B cell (primary cell): ENCODE data around the gene FTCD. TPM values are rescaled to one million over a fixed set of nuclear protein-coding genes. Genes with fewer than 3 reads are reported as not detected.

Experiments used
- ATAC-seq: fragments of 200-7000 bp; cut with Tn5 transposase; one replicate; pipeline ENCODE4 v1.10.0; 2021; ENCODE audit warnings: low read depth, mild to moderate bottlenecking, moderate number of reproducible peaks, moderate library complexity
- CTCF ChIA-PET: fragments of 350-600 bp; sonication (Branson Sonifier 250); formaldehyde crosslinking; loops from one replicate; lab custom pipeline; 2021; ENCODE audit warnings: antibody characterized with exemption, inconsistent platforms; lab: Charles Lee
- POLR2A ChIA-PET: fragments of 350-600 bp; sonication (Branson Sonifier 250); formaldehyde crosslinking; loops from one replicate; lab custom pipeline; 2021; ENCODE audit warnings: antibody characterized with exemption; lab: Charles Lee
- DNase-seq: peaks from one replicate; pipeline ENCODE4 v3.0.0; 2013
- H2AFZ ChIP-seq: 2 replicates; pipeline ENCODE4 v1.6.1; 2012; ENCODE audit warnings: mild to moderate bottlenecking, low read depth, low read length; ENCODE audit not compliant: insufficient read depth, poor library complexity, severe bottlenecking
- H3K27ac ChIP-seq, 2 donors: 1 replicate in 1 of 2; 2 replicates in 1 of 2; pipeline ENCODE4 v1.5.1; 2012 to 2013; ENCODE audit warnings: low read length in 2 of 2, mild to moderate bottlenecking in 2 of 2, moderate library complexity in 1 of 2
- H3K27me3 ChIP-seq, 4 experiments: fragments of 200-600 bp in 1 of 4; sonication (generic) in 1 of 4; replicated peaks in 1 of 4; 1 replicate in 2 of 4; 2 replicates in 2 of 4; pipeline versions ENCODE4 v1.6.1 to v1.7.0; 2013 to 2016; ENCODE audit warnings: low read length in 3 of 4, mild to moderate bottlenecking in 2 of 4, mixed read lengths in 1 of 4, moderate library complexity in 1 of 4; ENCODE audit not compliant: insufficient read depth in 4 of 4, control insufficient read depth in 3 of 4; ENCODE audit errors: control extremely low read depth in 1 of 4
- H3K36me3 ChIP-seq, 2 experiments: replicated peaks in 1 of 2; 1 replicate in 1 of 2; 2 replicates in 1 of 2; pipeline versions ENCODE4 v1.6.1 to v1.7.1; 2013; ENCODE audit warnings: low read length in 1 of 2; ENCODE audit not compliant: insufficient read depth in 2 of 2, control insufficient read depth in 1 of 2; ENCODE audit errors: control extremely low read depth in 1 of 2, extremely low read depth in 1 of 2
- H3K4me1 ChIP-seq, 2 donors: fragments of 200-600 bp in 1 of 2; sonication (generic) in 1 of 2; 1 replicate in 1 of 2; 2 replicates in 1 of 2; pipeline versions ENCODE4 v1.5.1 to v1.6.1; 2013 to 2017; ENCODE audit warnings: low read length in 2 of 2; ENCODE audit not compliant: control insufficient read depth in 2 of 2, insufficient read depth in 2 of 2
- H3K4me2 ChIP-seq: replicated peaks from 2 replicates; pipeline ENCODE3; 2012; ENCODE audit warnings: mild to moderate bottlenecking, low read depth, low read length; ENCODE audit not compliant: poor library complexity, severe bottlenecking
- H3K4me3 ChIP-seq, 5 experiments: fragments of 200-600 bp in 1 of 5; sonication (generic) in 1 of 5; 1 replicate in 3 of 5; 2 replicates in 2 of 5; pipeline versions ENCODE4 v1.5.1 to v1.7.0; 2011 to 2016; ENCODE audit warnings: low read length in 4 of 5, mild to moderate bottlenecking in 4 of 5, low read depth in 2 of 5, control low read depth in 1 of 5, moderate library complexity in 1 of 5; ENCODE audit not compliant: insufficient read depth in 1 of 5; ENCODE audit errors: control extremely low read depth in 1 of 5, extremely low read depth in 1 of 5
- H3K79me2 ChIP-seq: fragments of 200-600 bp; sonication (generic); one replicate; pipeline ENCODE4 v1.6.0; 2016; ENCODE audit warnings: low read length; ENCODE audit not compliant: control insufficient read depth, insufficient read depth
- H3K9ac ChIP-seq: fragments of 200-600 bp; sonication (generic); 2 replicates; pipeline ENCODE4 v1.6.1; 2017; ENCODE audit warnings: mild to moderate bottlenecking, low read length, moderate library complexity
- H3K9me3 ChIP-seq, 3 donors: one replicate each; pipeline versions ENCODE4 v1.6.1 to v1.7.1; 2013; ENCODE audit warnings: low read length in 2 of 3; ENCODE audit not compliant: control insufficient read depth in 2 of 3, insufficient read depth in 1 of 3; ENCODE audit errors: control extremely low read depth in 1 of 3
- H4K20me1 ChIP-seq: 2 replicates; pipeline ENCODE4 v1.6.0; 2012; ENCODE audit warnings: mild to moderate bottlenecking, low read length; ENCODE audit not compliant: insufficient read depth, control insufficient read depth, poor library complexity, severe bottlenecking
- H3K27ac Mint-ChIP-seq: one replicate; pipeline ENCODE4 v1.8.0; 2021; ENCODE audit warnings: mixed read lengths
- H3K27me3 Mint-ChIP-seq: one replicate; pipeline ENCODE4 v1.8.0; 2021; ENCODE audit warnings: mixed read lengths
- H3K4me1 Mint-ChIP-seq: one replicate; pipeline ENCODE4 v1.8.0; 2021; ENCODE audit warnings: mixed read lengths
- H3K4me3 Mint-ChIP-seq: one replicate; pipeline ENCODE4 v1.8.0; 2021; ENCODE audit warnings: mixed read lengths
- H3K9me3 Mint-ChIP-seq: one replicate; pipeline ENCODE4 v1.8.0; 2022; ENCODE audit warnings: mixed read lengths; ENCODE audit not compliant: insufficient read depth
- EZH2 ChIP-seq: IDR thresholded peaks from 2 replicates; pipeline ENCODE4 v1.6.1; 2012; ENCODE audit warnings: borderline replicate concordance, low read depth, mild to moderate bottlenecking, moderate library complexity, low read length; ENCODE audit not compliant: insufficient read depth, poor library complexity, severe bottlenecking
- WGBS: methylation state at CpG from one replicate; pipeline ENCODE4 v1.1.5; 2013; ENCODE audit warnings: missing lambda C conversion rate; ENCODE audit not compliant: insufficient coverage; 5-methylcytosine and 5-hydroxymethylcytosine counted together
- intact Hi-C: fragments of 100-400 bp; cut with micrococcal nuclease; formaldehyde crosslinking; loops from one replicate; pipeline ENCODE4 v1.10.0; 2022
- polyA plus RNA-seq: library from polyadenylated mRNA; depleted of rRNA; stranded (reverse); fragments of >200 nt; gene quantifications from 2 replicates; pipeline ENCODE4 v1.2.3, GENCODE V29; 2012
- total RNA-seq, 2 donors: library from RNA; stranded (reverse); fragments of 120-200 nt in 1 of 2; gene quantifications; 1 replicate in 1 of 2; 2 replicates in 1 of 2; pipeline versions ENCODE4 v1.2.3 to v1.2.4, GENCODE V29; 2013 to 2022
- TF ChIP-seq, protein P1 (sequence below): fragments of 200-600 bp; IDR thresholded peaks from one replicate; pipeline ENCODE4 v1.8.0; 2022; ENCODE audit warnings: antibody characterized with exemption, mild to moderate bottlenecking

Gene FTCD
- total and polyA plus RNA-seq, 2 donors (not counting 1 experiment from before 2014, with no cell fraction given): 0.22 to 0.39 TPM

DNA sequence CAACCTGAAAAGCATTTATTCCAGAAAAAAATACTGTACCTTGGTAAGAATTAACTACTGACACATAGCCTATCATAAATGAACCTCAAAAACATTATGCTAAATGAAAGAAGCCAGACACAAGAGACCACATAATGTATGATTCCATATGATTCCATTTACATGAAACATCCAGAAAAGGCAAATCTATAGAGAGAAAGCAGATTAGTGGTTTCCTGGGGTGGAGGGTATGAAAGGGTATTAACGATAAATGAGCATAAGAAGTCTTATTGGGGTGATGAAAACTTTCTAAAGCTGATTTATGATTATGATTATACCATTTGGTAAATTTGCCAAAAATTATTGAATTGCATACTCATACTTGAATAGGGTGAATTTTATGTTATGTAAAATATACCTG, 67.7 kb downstream of the FTCD start:
- CTCF ChIA-PET: no interaction called here
- no peak overlapping the region for H2AFZ ChIP-seq
- ATAC-seq: no peak
- POLR2A ChIA-PET: no interaction called here
- H3K27ac ChIP-seq: no peak overlapping the region
- no peak overlapping the region for H3K9ac ChIP-seq
- no peaks in the 10 kb centered on the region for H3K4me1 ChIP-seq
- Mint-ChIP-seq H3K9me3 (peaks cover 18% of the 10 kb centered on the region), H3K4me1 (no peaks in the 10 kb centered on the region), H3K27ac (no peak overlapping the region), H3K27me3 (no peaks in the 10 kb centered on the region), H3K4me3 (no peak overlapping the region)
- TF ChIP-seq EZH2: no peak
- TF ChIP-seq, protein P1, sequence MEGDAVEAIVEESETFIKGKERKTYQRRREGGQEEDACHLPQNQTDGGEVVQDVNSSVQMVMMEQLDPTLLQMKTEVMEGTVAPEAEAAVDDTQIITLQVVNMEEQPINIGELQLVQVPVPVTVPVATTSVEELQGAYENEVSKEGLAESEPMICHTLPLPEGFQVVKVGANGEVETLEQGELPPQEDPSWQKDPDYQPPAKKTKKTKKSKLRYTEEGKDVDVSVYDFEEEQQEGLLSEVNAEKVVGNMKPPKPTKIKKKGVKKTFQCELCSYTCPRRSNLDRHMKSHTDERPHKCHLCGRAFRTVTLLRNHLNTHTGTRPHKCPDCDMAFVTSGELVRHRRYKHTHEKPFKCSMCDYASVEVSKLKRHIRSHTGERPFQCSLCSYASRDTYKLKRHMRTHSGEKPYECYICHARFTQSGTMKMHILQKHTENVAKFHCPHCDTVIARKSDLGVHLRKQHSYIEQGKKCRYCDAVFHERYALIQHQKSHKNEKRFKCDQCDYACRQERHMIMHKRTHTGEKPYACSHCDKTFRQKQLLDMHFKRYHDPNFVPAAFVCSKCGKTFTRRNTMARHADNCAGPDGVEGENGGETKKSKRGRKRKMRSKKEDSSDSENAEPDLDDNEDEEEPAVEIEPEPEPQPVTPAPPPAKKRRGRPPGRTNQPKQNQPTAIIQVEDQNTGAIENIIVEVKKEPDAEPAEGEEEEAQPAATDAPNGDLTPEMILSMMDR: no peak
- WGBS: no CpG with 5 or more reads among the region's 1 CpG
- no peaks in the 10 kb centered on the region for H3K79me2 ChIP-seq
- H3K9me3 ChIP-seq: peaks cover 4 to 27% (median 8%) of the 10 kb centered on the region in 3 donors
- H3K27me3 ChIP-seq: no peaks in the 10 kb centered on the region
- H4K20me1 ChIP-seq: no peaks in the 10 kb centered on the region
- DNase-seq: no peak
- no peak overlapping the region for H3K4me3 ChIP-seq
- H3K4me2 ChIP-seq: no peak overlapping the region
- H3K36me3 ChIP-seq: no peaks in the 10 kb centered on the region
- intact Hi-C loops: no loop called here

Other genes with a start within 250 kb of the FTCD start
- 0.44 and 0.67 TPM in 2 replicates for gene COL6A1, start 173.8 kb downstream of the FTCD start, total RNA-seq
- 0.39 and 2.6 TPM in 2 replicates for gene COL6A1, start 173.8 kb downstream of the FTCD start, polyA plus RNA-seq
- gene COL6A2, start 57.5 kb downstream of the FTCD start, total RNA-seq: 1.8 and 2.1 TPM in 2 replicates
- gene COL6A2, start 57.5 kb downstream of the FTCD start, polyA plus RNA-seq: 1.2 and 2.1 TPM in 2 replicates
- 9.7 and 11.4 TPM in 2 replicates for gene SPATC1L, start 28.9 kb upstream of the FTCD start, total RNA-seq
- gene SPATC1L, start 28.9 kb upstream of the FTCD start, polyA plus RNA-seq: 7.3 and 15.4 TPM in 2 replicates
- 58.1 and 68.0 TPM in 2 replicates for gene LSS, start 73.2 kb upstream of the FTCD start, total RNA-seq
- 28.8 and 30.2 TPM in 2 replicates for gene LSS, start 73.2 kb upstream of the FTCD start, polyA plus RNA-seq
- gene MCM3AP, start 130.0 kb upstream of the FTCD start, total RNA-seq: 180 and 194 TPM in 2 replicates
- gene MCM3AP, start 130.0 kb upstream of the FTCD start, polyA plus RNA-seq: 61.7 and 88.2 TPM in 2 replicates
- gene YBEY, start 130.8 kb upstream of the FTCD start, total RNA-seq: 15.0 and 18.1 TPM in 2 replicates
- 16.5 and 21.6 TPM in 2 replicates for gene YBEY, start 130.8 kb upstream of the FTCD start, polyA plus RNA-seq
- gene C21orf58, start 168.3 kb upstream of the FTCD start, total RNA-seq: 9.3 and 9.5 TPM in 2 replicates
- 5.0 and 6.3 TPM in 2 replicates for gene C21orf58, start 168.3 kb upstream of the FTCD start, polyA plus RNA-seq
- 47.6 and 58.1 TPM in 2 replicates for gene PCNT, start 168.6 kb upstream of the FTCD start, total RNA-seq
- 20.3 and 27.9 TPM in 2 replicates for gene PCNT, start 168.6 kb upstream of the FTCD start, polyA plus RNA-seq